ENCODE results near the gene DVL2. TPM values are rescaled to one million over a fixed set of nuclear protein-coding genes. Genes with fewer than 3 reads are reported as not detected.

DVL2 gene
- total and polyA plus RNA-seq, 2 of the 13 experiments (the other 11 are each of a cell fraction or from before 2014, with no cell fraction given), result 5.7 to 38.2 TPM

GRCh38 chr17:7280519-7281073 lies 46.3 kb upstream of the DVL2 start (continued):
- TF ChIP-seq IKZF5 (CRISPR knock-in tag; IDR thresholded peaks at IDR 0.05) (no peak), PAXIP1 (CRISPR knock-in tag; conservative IDR thresholded peaks at IDR 0.05) (peak; percentile 36), HMGXB4 (CRISPR knock-in tag; IDR thresholded peaks at IDR 0.05; ENCODE audit: borderline replicate concordance in 1 of 2, low read depth in 1 of 2) (peak; percentile 78 to 85; a peak in 3 of 4 replicates), IRF2 (CRISPR knock-in tag; IDR thresholded peaks at IDR 0.05) (peak; percentile 71; the same call in 1 of the 2 replicates), SRY (CRISPR knock-in tag; IDR thresholded peaks at IDR 0.05) (peak; percentile 69; the same call in 1 of the 2 replicates), ARID4A (CRISPR knock-in tag; IDR thresholded peaks at IDR 0.05; ENCODE audit: borderline replicate concordance) (peak; percentile 57; the same call in 1 of the 2 replicates), MTF2 (CRISPR knock-in tag; IDR thresholded peaks at IDR 0.05; ENCODE audit: borderline replicate concordance) (no peak; the same call in 1 of the 2 replicates), CBX5 (CRISPR knock-in tag; IDR thresholded peaks at IDR 0.05; ENCODE audit: borderline replicate concordance) (0 out of 2 replicates have a peak, but pooled peaks have one; percentile 21), CREBL2 (CRISPR knock-in tag; IDR thresholded peaks at IDR 0.05; ENCODE audit: borderline replicate concordance) (0 out of 2 replicates have a peak, but pooled peaks have one; percentile 83), BCLAF1 (IDR thresholded peaks at IDR 0.05) (no peak), TOPORS (CRISPR knock-in tag; IDR thresholded peaks at IDR 0.05) (no peak), ZNF841 (CRISPR knock-in tag; IDR thresholded peaks at IDR 0.05; ENCODE audit: borderline replicate concordance) (no peak), XBP1 (CRISPR knock-in tag; IDR thresholded peaks at IDR 0.05) (no peak), ZNF343 (CRISPR knock-in tag; IDR thresholded peaks at IDR 0.05) (0 out of 2 replicates have a peak, but pooled peaks have one; percentile 32)

Measured in HepG2 (cell line).